HepG2 (cell line): Measurements from ENCODE around the gene CYSTM1. TPM values are rescaled to one million over a fixed set of nuclear protein-coding genes. Genes with fewer than 3 reads are reported as not detected.

Experiments
- ARNT2 ChIP-seq: sonication (generic); formaldehyde crosslinking; IDR thresholded peaks from 2 replicates; pipeline ENCODE4 v1.8.0; 2022; ENCODE audit warnings: mild to moderate bottlenecking, low read depth, missing genetic modification reagents, moderate library complexity
- DDIT3 ChIP-seq: sonication (generic); formaldehyde crosslinking; IDR thresholded peaks from 2 replicates; pipeline ENCODE4 v1.4.0; 2020; ENCODE audit warnings: mild to moderate bottlenecking, missing genetic modification reagents
- ETV5 ChIP-seq: IDR thresholded peaks from 2 replicates; pipeline ENCODE4 v1.6.1; 2018; ENCODE audit warnings: missing biosample characterization, missing genetic modification reagents, inconsistent platforms, borderline replicate concordance
- FOSL1 ChIP-seq: sonication (generic); formaldehyde crosslinking; IDR thresholded peaks from 2 replicates; pipeline ENCODE4 v1.9.0; 2021; ENCODE audit warnings: missing genetic modification reagents, borderline replicate concordance
- FOXP1 ChIP-seq, 2 experiments: fragments of 450-650 bp in 1 of 2; IDR thresholded peaks; 2 replicates each; pipeline ENCODE4 v1.6.1; 2017 to 2018; ENCODE audit warnings: antibody characterized with exemption in 1 of 2
- HNRNPH1 ChIP-seq: fragments of 200-400 bp; formaldehyde crosslinking; optimal IDR thresholded peaks from 2 replicates; pipeline ENCODE3; 2017; ENCODE audit warnings: mild to moderate bottlenecking, low read depth, low read length
- KDM5A ChIP-seq: fragments of 200-600 bp; sonication (generic); IDR thresholded peaks from 2 replicates; pipeline ENCODE4 v1.7.0; 2018; ENCODE audit warnings: antibody characterized with exemption, mild to moderate bottlenecking, low read length, borderline replicate concordance
- KDM5B ChIP-seq: sonication (generic); formaldehyde crosslinking; IDR thresholded peaks from 2 replicates; pipeline ENCODE4 v1.4.0; 2020; ENCODE audit warnings: missing genetic modification reagents, mild to moderate bottlenecking, borderline replicate concordance
- NFATC3 ChIP-seq: sonication (generic); formaldehyde crosslinking; IDR thresholded peaks from 2 replicates; pipeline ENCODE4 v1.5.1; 2020; ENCODE audit warnings: mild to moderate bottlenecking, missing genetic modification reagents
- ONECUT2 ChIP-seq: sonication (generic); formaldehyde crosslinking; IDR thresholded peaks from 2 replicates; pipeline ENCODE4 v1.4.0; 2020; ENCODE audit warnings: missing genetic modification reagents
- SIN3B ChIP-seq: fragments of 150-350 bp; IDR thresholded peaks from 2 replicates; pipeline ENCODE4 v1.6.1; 2014; ENCODE audit warnings: low read length
- TBX3 ChIP-seq: fragments of 450-650 bp; IDR thresholded peaks from 2 replicates; pipeline ENCODE4 v1.6.1; 2017; ENCODE audit warnings: antibody characterized with exemption, mild to moderate bottlenecking, inconsistent platforms, borderline replicate concordance
- ZFP36L2 ChIP-seq: sonication (generic); formaldehyde crosslinking; IDR thresholded peaks from 2 replicates; pipeline ENCODE4 v1.4.0; 2020; ENCODE audit warnings: missing genetic modification reagents
- ZNF10 ChIP-seq: sonication (generic); formaldehyde crosslinking; IDR thresholded peaks from 2 replicates; pipeline ENCODE4 v1.4.0; 2020; ENCODE audit warnings: mild to moderate bottlenecking, low read depth, missing genetic modification reagents, borderline replicate concordance
- ZNF256 ChIP-seq: sonication (generic); formaldehyde crosslinking; conservative IDR thresholded peaks from 2 replicates; pipeline ENCODE4 v1.4.0; 2020; ENCODE audit warnings: missing genetic modification reagents
- ZNF260 ChIP-seq: sonication (generic); formaldehyde crosslinking; IDR thresholded peaks from 2 replicates; pipeline ENCODE4 v1.4.0; 2020; ENCODE audit warnings: missing genetic modification reagents, low read depth, mild to moderate bottlenecking, borderline replicate concordance
- ZNF484 ChIP-seq: sonication (generic); formaldehyde crosslinking; IDR thresholded peaks from 2 replicates; pipeline ENCODE4 v1.5.1; 2020; ENCODE audit warnings: mild to moderate bottlenecking, low read depth, missing genetic modification reagents, borderline replicate concordance
- ZNF513 ChIP-seq: sonication (generic); formaldehyde crosslinking; conservative IDR thresholded peaks from 2 replicates; pipeline ENCODE4 v1.5.0; 2020; ENCODE audit warnings: missing genetic modification reagents
- ZNF704 ChIP-seq: sonication (generic); formaldehyde crosslinking; IDR thresholded peaks from 2 replicates; pipeline ENCODE4 v1.8.1; 2023; ENCODE audit warnings: mild to moderate bottlenecking, inconsistent platforms, moderate library complexity, missing genetic modification reagents, borderline replicate concordance
- ZNF747 ChIP-seq: sonication (generic); formaldehyde crosslinking; IDR thresholded peaks from 2 replicates; pipeline ENCODE4 v1.8.1; 2023; ENCODE audit warnings: missing genetic modification reagents, mild to moderate bottlenecking, borderline replicate concordance
- ZNF782 ChIP-seq: sonication (generic); formaldehyde crosslinking; IDR thresholded peaks from 2 replicates; pipeline ENCODE4 v1.4.0; 2020; ENCODE audit warnings: missing genetic modification reagents, mild to moderate bottlenecking, borderline replicate concordance
- ZNF788 ChIP-seq: sonication (generic); formaldehyde crosslinking; IDR thresholded peaks from 2 replicates; pipeline ENCODE4 v1.5.0; 2020; ENCODE audit warnings: mild to moderate bottlenecking, missing genetic modification reagents, borderline replicate concordance
- ZSCAN30 ChIP-seq: sonication (generic); formaldehyde crosslinking; IDR thresholded peaks from 2 replicates; pipeline ENCODE4 v1.5.0; 2020; ENCODE audit warnings: mild to moderate bottlenecking, missing genetic modification reagents
- ZSCAN9 ChIP-seq: IDR thresholded peaks from 2 replicates; pipeline ENCODE4 v1.6.1; 2016; ENCODE audit warnings: borderline replicate concordance
- polyA plus RNA-seq, 8 experiments: library from polyadenylated mRNA; depleted of rRNA in 3 of 8; stranded (reverse) in 7 of 8; unstranded in 1 of 8; fragments of >200 nt; fragmentation: Illumina TruSeq in 4 of 8; extraction: Trizol in 4 of 8; gene quantifications; 2 replicates each; pipeline versions ENCODE4 v1.2.1 to v1.2.3, GENCODE V29; 2011 to 2016; ENCODE audit warnings: low read depth in 4 of 8, missing spikeins in 1 of 8, mixed read lengths in 1 of 8; ENCODE audit not compliant: insufficient read depth in 1 of 8
- total RNA-seq, 5 experiments: library from RNA; depleted of rRNA; stranded (reverse); fragments of >200 nt; fragmentation: Illumina TruSeq; extraction: Trizol; gene quantifications; 2 replicates each; pipeline ENCODE4 v1.2.3, GENCODE V29; 2016; ENCODE audit warnings: low read depth in 1 of 5
- TF ChIP-seq, protein P1 (sequence below): sonication (generic); formaldehyde crosslinking; conservative IDR thresholded peaks from 2 replicates; pipeline ENCODE4 v1.8.1; 2023; ENCODE audit warnings: missing genetic modification reagents

The CYSTM1 gene
- total and polyA plus RNA-seq, 2 of the 13 experiments (the other 11 are each of a cell fraction or from before 2014, with no cell fraction given): 40.0 to 73.4 TPM

DNA sequence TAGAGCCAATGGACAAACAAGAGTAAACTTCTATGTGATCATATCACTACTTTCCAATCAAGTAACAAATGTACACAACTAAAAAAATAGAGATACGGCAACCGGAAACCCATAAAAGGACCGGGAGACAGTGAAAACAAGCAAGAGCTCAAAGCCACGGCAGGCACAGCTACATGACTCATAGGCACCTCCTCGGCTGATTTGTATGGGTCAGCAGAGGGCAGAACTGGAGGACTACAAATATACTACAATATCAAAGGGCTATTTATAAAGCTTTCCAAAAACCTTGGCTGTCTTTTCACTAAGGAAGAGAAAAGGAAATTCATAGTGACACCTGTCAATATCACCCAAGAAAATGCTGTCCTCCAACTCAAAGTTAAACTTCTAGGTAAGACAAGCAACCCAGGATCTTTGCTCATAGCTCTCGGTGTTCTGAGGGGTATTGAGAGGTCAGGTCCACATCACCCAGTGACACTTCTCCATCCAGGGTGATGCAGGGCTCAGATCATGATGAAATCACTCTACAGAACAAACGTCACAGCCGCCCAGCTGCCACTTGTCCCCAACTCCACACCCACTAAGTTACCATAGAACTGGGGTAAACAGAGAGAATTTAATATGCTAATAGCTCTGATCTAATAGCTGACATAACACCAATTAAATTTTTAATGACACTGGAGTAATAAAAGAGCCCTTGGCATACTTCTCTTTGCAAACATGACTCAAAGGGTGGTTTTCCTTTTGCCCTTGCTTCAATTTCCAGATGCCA, 86.6 kb downstream of the CYSTM1 start (continued):
- TF ChIP-seq TBX3 (no peak), KDM5A (no peak), ZNF788 (CRISPR knock-in tag) (no peak), ZNF484 (no peak), ARNT2 (CRISPR knock-in tag) (no peak), FOSL1 (peak; percentile 52; the same call in 1 of the 2 replicates), ONECUT2 (CRISPR knock-in tag) (no peak), ZNF513 (CRISPR knock-in tag) (no peak), FOXP1 (IDR thresholded peaks at IDR 0.05) (no peak), FOXP1 (CRISPR knock-in tag; IDR thresholded peaks at IDR 0.05) (peak; percentile 32; the same call in 1 of the 2 replicates), ZNF256 (no peak), ZNF782 (CRISPR knock-in tag) (no peak), ZNF704 (CRISPR knock-in tag) (no peak), ZNF747 (CRISPR knock-in tag) (no peak), KDM5B (CRISPR knock-in tag) (no peak), DDIT3 (CRISPR knock-in tag) (no peak), NFATC3 (CRISPR knock-in tag) (no peak), SIN3B (no peak), ZSCAN9 (CRISPR knock-in tag) (0 out of 2 replicates have a peak, but pooled peaks have one; percentile 35), ZNF10 (no peak), ZFP36L2 (CRISPR knock-in tag) (no peak), ETV5 (CRISPR knock-in tag) (peak; percentile 63; the same call in 1 of the 2 replicates), HNRNPH1 (no peak), ZNF260 (no peak), ZSCAN30 (CRISPR knock-in tag) (no peak)
- TF ChIP-seq, protein P1, sequence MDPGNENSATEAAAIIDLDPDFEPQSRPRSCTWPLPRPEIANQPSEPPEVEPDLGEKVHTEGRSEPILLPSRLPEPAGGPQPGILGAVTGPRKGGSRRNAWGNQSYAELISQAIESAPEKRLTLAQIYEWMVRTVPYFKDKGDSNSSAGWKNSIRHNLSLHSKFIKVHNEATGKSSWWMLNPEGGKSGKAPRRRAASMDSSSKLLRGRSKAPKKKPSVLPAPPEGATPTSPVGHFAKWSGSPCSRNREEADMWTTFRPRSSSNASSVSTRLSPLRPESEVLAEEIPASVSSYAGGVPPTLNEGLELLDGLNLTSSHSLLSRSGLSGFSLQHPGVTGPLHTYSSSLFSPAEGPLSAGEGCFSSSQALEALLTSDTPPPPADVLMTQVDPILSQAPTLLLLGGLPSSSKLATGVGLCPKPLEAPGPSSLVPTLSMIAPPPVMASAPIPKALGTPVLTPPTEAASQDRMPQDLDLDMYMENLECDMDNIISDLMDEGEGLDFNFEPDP: no peak
